Prostate gland (tissue), 2 donors: ENCODE measurements around the gene ZNF74. TPM values are rescaled to one million over a fixed set of nuclear protein-coding genes. Genes with fewer than 3 reads are reported as not detected.
"Not testable (repeated sequence)": the region's sequence is repeated elsewhere in the genome, so short reads cannot be mapped to it uniquely, and the experiment has no call there.

Experiments used
- DNase-seq: peaks from one replicate; pipeline ENCODE4 v3.0.0-alpha.2; 2019; ENCODE audit warnings: low spot score
- H3K27ac ChIP-seq, 2 donors: fragments of 200-600 bp; sonication (generic); 2 replicates each; pipeline ENCODE4 v1.5.1; 2017 to 2019
- H3K27me3 ChIP-seq: fragments of 200-600 bp; sonication (generic); replicated peaks from 2 replicates; pipeline ENCODE4 v1.5.1; 2019; ENCODE audit not compliant: insufficient read depth
- H3K36me3 ChIP-seq, 2 donors: fragments of 200-600 bp; sonication (generic); 1 replicate in 1 of 2; 2 replicates in 1 of 2; pipeline versions ENCODE4 v1.5.1 to v1.8.1; 2017 to 2019
- H3K4me1 ChIP-seq: fragments of 200-600 bp; sonication (generic); replicated peaks from 2 replicates; pipeline ENCODE4 v1.5.1; 2019
- H3K4me3 ChIP-seq, 2 donors: fragments of 200-600 bp; sonication (generic); 2 replicates each; pipeline ENCODE4 v1.5.1; 2017 to 2019
- H3K9me3 ChIP-seq: fragments of 200-600 bp; sonication (generic); 2 replicates; pipeline ENCODE4 v1.5.1; 2017
- CTCF ChIP-seq, 4 experiments: fragments of 200-600 bp in 2 of 4; fragments of 450-650 bp in 2 of 4; sonication (generic) in 2 of 4; IDR thresholded peaks; 1 replicate in 3 of 4; 2 replicates in 1 of 4; pipeline ENCODE4 v1.5.1; 2016 to 2019; ENCODE audit warnings: antibody characterized with exemption in 4 of 4, mild to moderate bottlenecking in 2 of 4, moderate library complexity in 2 of 4
- POLR2A ChIP-seq: fragments of 450-650 bp; IDR thresholded peaks from one replicate; pipeline ENCODE4 v1.6.1; 2016; ENCODE audit warnings: antibody characterized with exemption, mild to moderate bottlenecking
- POLR2AphosphoS5 ChIP-seq: sonication (generic); formaldehyde crosslinking; IDR thresholded peaks from one replicate; pipeline ENCODE4 v1.6.1; 2017; ENCODE audit warnings: antibody characterized with exemption
- WGBS: methylation state at CpG from one replicate; pipeline ENCODE4 v1.1.5; 2018; 5-methylcytosine and 5-hydroxymethylcytosine counted together
- intact Hi-C: fragments of 100-400 bp; cut with DNase I; formaldehyde crosslinking; loops from one replicate; pipeline ENCODE4 v1.14.2; 2022
- total RNA-seq, 2 donors: library from RNA; depleted of rRNA; stranded (reverse); fragments of >200 nt; gene quantifications; one replicate each; pipeline ENCODE4 v1.1.0, GENCODE V29; 2016

ZNF74 gene
- total RNA-seq, 2 donors from 2014 or later: 17.0 to 41.6 TPM

DNA sequence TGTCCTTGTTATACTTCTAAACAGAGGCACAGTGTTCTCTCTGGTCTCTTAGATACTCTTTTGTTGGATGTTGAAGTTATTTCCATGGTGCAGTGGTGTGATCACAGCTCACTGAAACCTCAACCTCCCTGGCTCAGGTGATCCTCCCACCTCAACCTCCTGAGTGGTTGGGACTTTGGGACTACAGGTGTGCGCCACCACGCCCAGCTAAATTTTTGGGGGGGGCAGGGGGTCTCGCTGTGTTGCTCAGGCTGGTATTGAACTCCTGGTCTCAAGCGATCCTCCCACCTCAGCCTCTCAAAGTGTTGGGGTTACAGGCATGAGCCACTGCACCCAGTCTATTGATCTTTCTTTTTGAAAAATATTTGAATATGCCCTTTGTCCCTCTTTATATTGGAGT is 14.9 kb downstream of the ZNF74 start:
- 94% methylated on average over 4 of the region's 4 CpGs for WGBS
- no peak overlapping the region for H3K4me3 ChIP-seq
- no peaks in the 10 kb centered on the region for H3K9me3 ChIP-seq
- no peak for TF ChIP-seq CTCF (IDR thresholded peaks at IDR 0.05)
- TF ChIP-seq POLR2AphosphoS5: no peak
- TF ChIP-seq POLR2A: no peak
- DNase-seq: no peak
- H3K27ac ChIP-seq: no peak overlapping the region
- intact Hi-C loops: no loop called here
- H3K4me1 ChIP-seq: no peaks in the 10 kb centered on the region
- no peaks in the 10 kb centered on the region for H3K27me3 ChIP-seq
- H3K36me3 ChIP-seq: no peaks in the 10 kb centered on the region

GRCh38 chr22:20409385-20409784 is 15.4 kb downstream of the ZNF74 start:
- H3K27me3 ChIP-seq, H3K4me3 ChIP-seq, H3K27ac ChIP-seq, intact Hi-C loops, H3K9me3 ChIP-seq, H3K36me3 ChIP-seq, DNase-seq, H3K4me1 ChIP-seq: not testable (repeated sequence)
- 93% methylated on average over 3 of the region's 3 CpGs for WGBS

DNA sequence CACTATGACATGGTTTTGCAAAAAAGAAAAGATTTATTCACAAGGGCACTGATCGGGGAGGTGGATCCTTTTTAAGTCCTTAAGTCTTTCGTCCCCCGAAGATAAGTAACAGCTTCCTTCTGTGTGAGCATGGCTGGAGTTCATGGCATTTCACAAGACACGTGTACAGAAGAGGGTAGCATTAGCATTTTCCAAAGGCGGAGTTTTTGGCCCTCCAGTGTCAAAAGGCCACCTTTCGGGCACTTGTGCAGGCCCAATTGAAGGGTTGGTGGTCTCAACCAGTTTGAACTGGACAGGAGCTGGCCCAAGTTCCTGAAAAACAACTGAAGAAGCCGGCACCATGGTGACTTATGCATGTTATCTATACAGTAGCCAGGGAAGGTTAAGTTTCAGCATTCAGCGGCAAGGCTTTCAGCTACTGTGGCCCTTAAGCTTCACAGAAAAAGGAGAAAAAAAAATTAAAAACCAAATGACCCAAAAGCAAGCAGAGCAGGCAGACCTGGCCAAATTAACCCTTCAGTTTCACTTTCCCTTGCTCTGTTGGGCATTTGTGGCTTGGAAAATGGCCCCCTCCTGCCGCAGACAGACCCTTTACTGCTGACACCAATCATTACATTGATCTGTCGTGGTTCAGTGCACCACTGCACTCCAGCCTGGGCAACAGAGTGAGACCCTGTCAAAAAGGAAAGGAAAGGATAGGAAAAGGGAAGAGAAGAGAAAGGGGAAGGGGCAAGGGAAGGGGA is 18.7 kb downstream of the ZNF74 start:
- DNase-seq: no peak
- intact Hi-C loops: loop anchor here (10.0 kb wide), 1 partner anchor 282 kb away; no protein-coding TSS in a partner anchor

GRCh38 chr22:20413217-20414058 is 19.5 kb downstream of the ZNF74 start:
- Histone ChIP-seq H3K36me3 (no peaks in the 10 kb centered on the region), H3K27ac (no peak overlapping the region), H3K4me3 (no peak overlapping the region), H3K9me3 (no peaks in the 10 kb centered on the region), H3K27me3 (no peaks in the 10 kb centered on the region), H3K4me1 (no peaks in the 10 kb centered on the region)
- intact Hi-C loops: loop anchor here (10.0 kb wide), 1 partner anchor 281 kb away; no protein-coding TSS in a partner anchor
- WGBS: 92% methylated on average over 9 of the region's 9 CpGs
- TF ChIP-seq POLR2A: no peak
- TF ChIP-seq CTCF (IDR thresholded peaks at IDR 0.05): no peak
- no peak for TF ChIP-seq POLR2AphosphoS5
- DNase-seq: no peak

More for the DNA sequence above, 18.7 kb downstream of the ZNF74 start:
- no peaks in the 10 kb centered on the region for H3K36me3 ChIP-seq
- TF ChIP-seq POLR2A: no peak
- no peak for TF ChIP-seq POLR2AphosphoS5
- no peak for TF ChIP-seq CTCF (IDR thresholded peaks at IDR 0.05)
- H3K4me3 ChIP-seq: no peak overlapping the region
- H3K27ac ChIP-seq: no peak overlapping the region
- no peaks in the 10 kb centered on the region for H3K27me3 ChIP-seq
- 67% methylated on average over 10 of the region's 10 CpGs for WGBS
- H3K4me1 ChIP-seq: no peaks in the 10 kb centered on the region
- H3K9me3 ChIP-seq: no peaks in the 10 kb centered on the region

GRCh38 chr22:20414059-20414440 is 20.1 kb downstream of the ZNF74 start:
- H3K4me3 ChIP-seq: no peak overlapping the region
- 81% methylated on average over 5 of the region's 5 CpGs for WGBS
- H3K27me3 ChIP-seq: no peaks in the 10 kb centered on the region
- intact Hi-C loops: loop anchor here (10.0 kb wide), 1 partner anchor 281 kb away; no protein-coding TSS in a partner anchor
- H3K9me3 ChIP-seq: no peaks in the 10 kb centered on the region
- H3K4me1 ChIP-seq: no peaks in the 10 kb centered on the region
- H3K27ac ChIP-seq: no peak overlapping the region
- no peaks in the 10 kb centered on the region for H3K36me3 ChIP-seq
- no peak for DNase-seq
- TF ChIP-seq POLR2A (no peak), CTCF (IDR thresholded peaks at IDR 0.05) (no peak)
